ENCODE results near the gene CTPS1. TPM values are rescaled to one million over a fixed set of nuclear protein-coding genes. Genes with fewer than 3 reads are reported as not detected.
A peak's percentile ranks its signal among the peaks of the same experiment; 100 is the strongest.

CTPS1 gene
- total and polyA plus RNA-seq, 2 experiments from 2014 or later = 31.9 to 44.9 TPM

DNA sequence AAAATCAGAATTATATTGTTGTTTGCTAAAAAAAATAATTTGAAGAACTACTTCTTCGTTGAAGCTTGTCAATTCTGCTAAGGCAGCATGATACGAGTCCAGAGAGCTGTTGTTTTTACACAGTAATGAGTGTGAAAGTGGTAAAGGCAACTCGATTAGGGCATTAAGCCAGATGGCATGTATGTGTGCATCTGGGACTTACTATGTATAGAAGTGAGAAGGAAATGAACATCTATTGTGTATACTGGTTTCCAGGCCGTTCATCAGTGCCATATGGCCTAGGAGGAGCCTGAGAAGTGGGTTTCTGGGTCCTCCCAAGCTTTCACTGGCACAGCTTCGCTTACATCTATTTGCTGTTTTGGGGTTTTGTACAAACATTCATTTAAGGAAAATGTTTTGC lies 5.7 kb downstream of the CTPS1 start:
- DNase-seq (ENCODE audit: low spot score) = no peak
- Histone ChIP-seq H3K4me2 (no peak overlapping the region), H4K20me1 (ENCODE audit: insufficient read depth, poor library complexity, severe bottlenecking) (no peaks in the 10 kb centered on the region), H3K27me3 (no peaks in the 10 kb centered on the region), H3K4me1 (ENCODE audit: insufficient read depth) (peaks cover 52% of the 10 kb centered on the region), H3K9me2 (replicated peaks; ENCODE audit: insufficient read depth) (no peaks in the 10 kb centered on the region), H3K9me3 (ENCODE audit: low read depth) (no peaks in the 10 kb centered on the region), H3K4me3 (no peak overlapping the region), H3K27ac (peak overlapping the region; percentile 76), H3K36me3 (replicated peaks; ENCODE audit: insufficient read depth, low read depth) (no peaks in the 10 kb centered on the region), H2AFZ (no peak overlapping the region), H3K79me2 (peaks cover 49% of the 10 kb centered on the region)
- TF ChIP-seq EZH2phosphoT487 (IDR thresholded peaks at IDR 0.05; ENCODE audit: low read depth, severe bottlenecking, unreplicated experiment) = no peak
- TF ChIP-seq, protein P1, sequence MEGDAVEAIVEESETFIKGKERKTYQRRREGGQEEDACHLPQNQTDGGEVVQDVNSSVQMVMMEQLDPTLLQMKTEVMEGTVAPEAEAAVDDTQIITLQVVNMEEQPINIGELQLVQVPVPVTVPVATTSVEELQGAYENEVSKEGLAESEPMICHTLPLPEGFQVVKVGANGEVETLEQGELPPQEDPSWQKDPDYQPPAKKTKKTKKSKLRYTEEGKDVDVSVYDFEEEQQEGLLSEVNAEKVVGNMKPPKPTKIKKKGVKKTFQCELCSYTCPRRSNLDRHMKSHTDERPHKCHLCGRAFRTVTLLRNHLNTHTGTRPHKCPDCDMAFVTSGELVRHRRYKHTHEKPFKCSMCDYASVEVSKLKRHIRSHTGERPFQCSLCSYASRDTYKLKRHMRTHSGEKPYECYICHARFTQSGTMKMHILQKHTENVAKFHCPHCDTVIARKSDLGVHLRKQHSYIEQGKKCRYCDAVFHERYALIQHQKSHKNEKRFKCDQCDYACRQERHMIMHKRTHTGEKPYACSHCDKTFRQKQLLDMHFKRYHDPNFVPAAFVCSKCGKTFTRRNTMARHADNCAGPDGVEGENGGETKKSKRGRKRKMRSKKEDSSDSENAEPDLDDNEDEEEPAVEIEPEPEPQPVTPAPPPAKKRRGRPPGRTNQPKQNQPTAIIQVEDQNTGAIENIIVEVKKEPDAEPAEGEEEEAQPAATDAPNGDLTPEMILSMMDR (IDR thresholded peaks at IDR 0.05; ENCODE audit: poor library complexity) = no peak
- TF ChIP-seq EZH2 (IDR thresholded peaks at IDR 0.05; ENCODE audit: borderline replicate concordance) = no peak
- WGBS (ENCODE audit: low lambda C conversion rate, missing lambda C conversion rate) = 95% methylated on average over 5 of the region's 5 CpGs

- no peak overlapping the region for H2AFZ ChIP-seq
- TF ChIP-seq EZH2 (IDR thresholded peaks at IDR 0.05; ENCODE audit: borderline replicate concordance) (no peak), EZH2phosphoT487 (IDR thresholded peaks at IDR 0.05; ENCODE audit: low read depth, severe bottlenecking, unreplicated experiment) (no peak)
- TF ChIP-seq, protein P1 (IDR thresholded peaks at IDR 0.05; ENCODE audit: poor library complexity) = no peak
- H3K27me3 ChIP-seq = no peaks in the 10 kb centered on the region
- peaks cover 46% of the 10 kb centered on the region for H3K4me1 ChIP-seq (ENCODE audit: insufficient read depth)
- WGBS (ENCODE audit: low lambda C conversion rate, missing lambda C conversion rate) = 97% methylated on average over 3 of the region's 3 CpGs
- no peak overlapping the region for H3K4me2 ChIP-seq
- no peak for DNase-seq (ENCODE audit: low spot score)
- H3K4me3 ChIP-seq = no peak overlapping the region
- no peaks in the 10 kb centered on the region for H3K9me3 ChIP-seq (ENCODE audit: low read depth)
- peaks cover 43% of the 10 kb centered on the region for H3K79me2 ChIP-seq
- H3K36me3 ChIP-seq (replicated peaks; ENCODE audit: insufficient read depth, low read depth) = no peaks in the 10 kb centered on the region
- peak overlapping the region; percentile 76 for H3K27ac ChIP-seq
- H3K9me2 ChIP-seq (replicated peaks; ENCODE audit: insufficient read depth) = no peaks in the 10 kb centered on the region
- no peaks in the 10 kb centered on the region for H4K20me1 ChIP-seq (ENCODE audit: insufficient read depth, poor library complexity, severe bottlenecking)
These were observed 6.4 kb downstream of the CTPS1 start for GRCh38 chr1:40985875-40986274.

GRCh38 chr1:40986328-40986783 lies 6.9 kb downstream of the CTPS1 start:
- no peak overlapping the region for H3K4me3 ChIP-seq
- peaks cover 39% of the 10 kb centered on the region for H3K79me2 ChIP-seq
- no peaks in the 10 kb centered on the region for H4K20me1 ChIP-seq (ENCODE audit: insufficient read depth, poor library complexity, severe bottlenecking)
- TF ChIP-seq EZH2phosphoT487 (IDR thresholded peaks at IDR 0.05; ENCODE audit: low read depth, severe bottlenecking, unreplicated experiment) (no peak), EZH2 (IDR thresholded peaks at IDR 0.05; ENCODE audit: borderline replicate concordance) (no peak)
- TF ChIP-seq, protein P1 (IDR thresholded peaks at IDR 0.05; ENCODE audit: poor library complexity) = no peak
- WGBS (ENCODE audit: low lambda C conversion rate, missing lambda C conversion rate) = 93% methylated on average over 10 of the region's 10 CpGs
- no peaks in the 10 kb centered on the region for H3K36me3 ChIP-seq (replicated peaks; ENCODE audit: insufficient read depth, low read depth)
- no peaks in the 10 kb centered on the region for H3K9me2 ChIP-seq (replicated peaks; ENCODE audit: insufficient read depth)
- H3K27ac ChIP-seq = peak overlapping the region; percentile 76
- H3K4me2 ChIP-seq = peak overlapping the region; percentile 43
- no peak for DNase-seq (ENCODE audit: low spot score)
- H3K4me1 ChIP-seq (ENCODE audit: insufficient read depth) = peaks cover 41% of the 10 kb centered on the region
- H2AFZ ChIP-seq = no peak overlapping the region
- H3K9me3 ChIP-seq (ENCODE audit: low read depth) = no peaks in the 10 kb centered on the region
- H3K27me3 ChIP-seq = no peaks in the 10 kb centered on the region

Measured in hepatocyte (in vitro differentiated cells).